Stimulated activated CD8-positive, alpha-beta memory T cell treated with anti-CD3 and anti-CD28 coated beads, Interleukin-12 subunit alpha, Interleukin-12 subunit beta, amount 100 ng/mL, for 1 hour (primary cell): ENCODE results near the gene CD3E.
"Not testable (repeated sequence)": the region's sequence is repeated elsewhere in the genome, so short reads cannot be mapped to it uniquely, and the experiment has no call there.

Experiments
- DNase-seq: peaks from one replicate; pipeline ENCODE4 v3.0.0-alpha.2; 2020; ENCODE audit warnings: low read depth

The CD3E gene

DNA sequence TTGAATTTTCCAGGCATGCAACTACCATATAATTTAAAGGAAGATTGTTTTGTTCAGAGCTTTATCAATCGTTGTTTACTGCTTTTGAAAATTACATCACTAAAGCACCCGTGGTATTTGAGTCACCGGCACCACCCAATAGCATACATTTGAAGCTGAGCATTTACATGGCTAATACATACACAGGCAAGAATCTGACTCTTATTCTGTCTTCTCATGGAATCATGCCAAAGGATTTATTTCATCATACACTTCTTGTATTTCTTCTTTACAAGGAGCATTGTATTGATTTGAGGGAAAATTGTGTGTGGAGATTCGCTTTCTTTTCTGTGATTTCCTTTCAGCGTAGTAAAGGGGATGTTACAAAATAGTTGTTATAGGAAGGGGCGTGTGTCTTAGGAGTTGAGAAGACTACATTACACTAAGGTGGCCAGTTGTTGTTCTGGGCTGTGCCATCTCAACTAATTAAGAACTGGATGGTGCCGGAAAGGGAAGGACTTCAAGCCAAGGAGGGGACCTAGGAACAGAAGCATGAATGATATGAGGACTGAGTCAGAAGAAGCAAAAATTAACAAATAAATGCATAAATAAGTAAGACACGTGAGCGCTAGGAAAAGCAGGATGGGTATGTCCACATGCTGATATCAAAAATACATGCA, 12.9 kb upstream of the CD3E start:
- no peak for DNase-seq

GRCh38 chr11:118294053-118294452, 10.5 kb upstream of the CD3E start:
- DNase-seq: no peak

DNA sequence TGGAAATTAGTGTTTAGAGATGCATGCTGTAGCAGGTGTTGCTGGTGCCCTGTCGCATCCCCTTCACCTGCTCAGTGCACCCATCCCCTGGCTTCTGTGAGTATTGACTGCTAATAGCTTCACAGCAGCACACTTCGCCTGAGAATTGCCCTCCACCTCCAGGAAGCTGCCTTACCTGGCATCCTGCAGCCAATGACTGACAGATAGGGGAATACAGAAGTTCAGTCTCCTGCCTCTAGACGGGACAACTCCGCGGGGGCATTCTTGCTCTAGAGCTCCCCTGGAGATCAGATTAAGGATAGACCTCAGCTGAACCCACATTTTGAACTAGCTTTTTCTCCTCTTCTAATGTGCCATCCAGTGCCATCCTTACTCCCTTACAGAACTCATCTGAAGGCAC, 9.3 kb upstream of the CD3E start:
- DNase-seq: no peak

DNA sequence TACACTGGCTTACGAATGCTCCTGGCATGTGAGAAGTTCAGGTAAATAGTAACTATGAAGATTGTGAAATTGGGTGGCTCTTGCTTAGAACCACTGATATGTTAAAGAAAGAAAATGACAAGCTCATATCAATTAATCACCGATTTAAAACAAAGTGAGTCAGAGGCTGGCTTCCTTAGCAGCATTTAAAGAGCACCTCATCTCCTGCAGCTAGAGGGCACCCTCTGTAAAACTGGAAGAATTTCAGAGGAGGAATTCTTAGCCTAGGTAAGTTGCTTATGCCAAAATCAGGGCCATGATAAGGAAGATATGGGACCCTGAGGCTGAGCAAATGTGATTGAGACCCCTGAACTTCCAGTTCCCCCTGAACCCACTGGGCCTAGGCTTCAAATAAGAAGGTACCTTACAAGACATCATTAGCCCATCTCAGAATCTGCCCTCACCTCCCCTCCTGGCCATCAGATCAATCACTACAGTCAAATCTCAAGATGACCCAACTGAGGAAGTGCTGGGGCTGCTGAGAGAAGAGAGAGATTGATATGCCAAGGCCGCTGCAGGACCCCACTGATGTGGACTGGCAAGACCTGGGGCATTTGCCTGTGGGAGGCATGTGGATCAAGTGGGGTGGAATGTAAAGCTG, 8.6 kb upstream of the CD3E start:
- no peak for DNase-seq

DNA sequence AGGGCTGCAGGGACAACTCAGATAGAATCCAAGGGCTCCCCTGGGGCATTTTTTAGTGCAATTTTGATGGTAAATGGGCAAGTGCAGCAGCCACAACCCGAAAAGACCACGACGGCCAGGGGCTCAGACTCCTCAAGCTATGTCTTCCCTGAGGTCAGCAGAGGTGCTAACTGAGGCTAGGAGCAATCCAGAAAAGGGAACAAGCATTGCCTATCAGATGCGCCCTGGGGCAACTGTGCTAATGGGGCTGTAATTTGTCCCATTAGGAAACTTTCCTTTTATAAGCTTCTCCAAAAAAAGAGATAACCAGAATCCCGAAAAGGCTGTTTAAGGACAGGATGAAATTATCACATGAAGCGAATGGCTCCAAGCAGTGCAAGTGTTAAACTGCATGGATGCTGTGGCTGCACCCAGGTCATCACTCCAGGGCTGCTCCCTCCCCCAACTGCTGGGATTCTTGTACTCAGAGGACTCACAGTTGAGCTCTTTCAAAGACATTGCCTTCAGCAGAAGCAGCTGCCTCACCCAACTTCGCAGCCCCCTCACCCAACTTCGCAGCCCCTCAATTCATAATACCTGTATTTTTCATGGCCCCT, 2.8 kb upstream of the CD3E start:
- DNase-seq: no peak

- DNase-seq: no peak
Observed at GRCh38 chr11:118304227-118304567, 333 bp upstream of the CD3E start.

DNA sequence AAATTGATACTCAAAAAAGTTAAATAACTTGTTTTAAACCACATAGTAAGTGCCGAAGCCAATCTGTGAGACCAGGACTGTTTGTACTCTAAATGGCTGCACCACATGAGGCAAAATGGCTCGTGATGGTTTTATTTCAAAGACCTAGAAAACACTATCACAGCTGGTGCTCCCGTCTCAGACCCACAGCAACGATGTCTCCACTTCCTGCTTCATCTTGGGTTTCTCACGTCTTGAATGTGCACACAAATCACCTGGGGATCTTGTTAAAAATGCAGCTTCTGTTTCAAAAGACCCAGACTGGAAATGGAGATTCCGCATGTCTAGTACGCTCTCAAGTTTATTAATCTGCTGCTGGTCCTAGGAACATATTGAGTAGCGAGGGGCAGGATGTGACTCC, 1.2 kb downstream of the CD3E start:
- DNase-seq: no peak

- no peak for DNase-seq
Observed at GRCh38 chr11:118306556-118306955, 2.0 kb downstream of the CD3E start.

DNA sequence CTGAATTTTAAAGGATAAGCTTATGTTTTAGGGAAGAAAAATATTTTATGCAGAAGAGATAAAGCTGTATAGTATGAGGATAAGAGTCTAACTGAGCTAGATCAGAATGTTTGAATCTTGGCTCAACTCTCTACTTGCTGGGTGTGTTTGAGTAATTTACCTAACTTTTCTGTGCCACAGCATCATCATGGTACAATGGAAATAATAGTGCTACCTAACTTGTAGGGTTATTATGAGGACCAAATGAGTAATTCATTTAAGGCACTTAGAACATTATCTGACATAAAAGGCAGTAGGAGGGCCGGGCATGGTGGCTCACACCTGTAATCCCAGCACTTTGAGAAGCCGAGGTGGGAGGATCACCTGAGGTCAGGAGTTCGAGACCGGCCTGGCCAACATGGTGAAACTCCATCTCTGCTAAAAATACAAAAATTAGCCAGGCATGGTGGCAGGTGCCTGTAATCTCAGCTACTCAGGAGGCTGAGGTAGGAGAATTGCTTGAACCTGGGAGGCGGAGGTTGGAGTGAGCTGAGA, 4.5 kb downstream of the CD3E start:
- not testable (repeated sequence) for DNase-seq

- DNase-seq: no peak
Observed at GRCh38 chr11:118310271-118310670, 5.7 kb downstream of the CD3E start.

GRCh38 chr11:118310781-118311485, 6.4 kb downstream of the CD3E start:
- no peak for DNase-seq

GRCh38 chr11:118311518-118311917, 7.0 kb downstream of the CD3E start:
- no peak for DNase-seq

DNA sequence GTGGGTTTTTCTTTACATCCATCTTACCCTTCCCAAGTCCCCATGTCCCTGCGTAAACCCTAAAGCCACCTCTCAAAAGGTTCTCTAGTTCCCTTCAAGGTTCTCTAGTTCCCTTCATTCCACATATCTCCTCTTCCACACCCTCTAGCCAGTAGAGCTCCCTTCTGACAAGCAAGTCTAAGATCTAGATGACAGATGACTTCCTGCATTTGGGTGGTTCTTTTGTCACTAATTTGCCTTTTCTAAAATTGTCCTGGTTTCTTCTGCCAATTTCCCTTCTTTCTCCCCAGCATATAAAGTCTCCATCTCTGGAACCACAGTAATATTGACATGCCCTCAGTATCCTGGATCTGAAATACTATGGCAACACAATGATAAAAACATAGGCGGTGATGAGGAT, 7.8 kb downstream of the CD3E start:
- DNase-seq: no peak

- no peak for DNase-seq
Observed at GRCh38 chr11:118313242-118313641, 8.7 kb downstream of the CD3E start.

- DNase-seq: no peak
Observed at GRCh38 chr11:118314988-118315411, 10.5 kb downstream of the CD3E start.

- DNase-seq: no peak
Observed at GRCh38 chr11:118318124-118318523, 13.6 kb downstream of the CD3E start.

GRCh38 chr11:118318581-118319336, 14.2 kb downstream of the CD3E start:
- no peak for DNase-seq

GRCh38 chr11:118319337-118319707, 14.8 kb downstream of the CD3E start:
- no peak for DNase-seq

DNA sequence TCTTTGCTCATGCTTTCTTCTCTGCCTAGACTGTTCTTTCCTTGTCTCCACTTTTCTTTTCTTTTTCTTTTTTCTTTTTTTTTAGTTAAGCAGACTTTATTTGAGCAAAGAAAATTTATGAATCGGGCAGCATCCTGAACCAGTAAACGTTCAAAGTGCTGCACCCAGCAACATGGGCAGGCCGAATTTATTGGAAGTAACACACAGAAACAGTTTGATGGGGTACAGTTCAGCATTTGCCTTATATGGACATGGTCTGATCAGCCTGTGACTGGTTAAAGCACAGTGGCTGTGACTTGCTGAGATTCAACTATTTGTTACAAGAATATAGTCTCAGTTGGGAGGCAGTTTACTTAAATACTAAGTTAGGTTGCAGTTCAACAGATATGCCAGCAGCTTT, 16.0 kb downstream of the CD3E start:
- DNase-seq: no peak

DNA sequence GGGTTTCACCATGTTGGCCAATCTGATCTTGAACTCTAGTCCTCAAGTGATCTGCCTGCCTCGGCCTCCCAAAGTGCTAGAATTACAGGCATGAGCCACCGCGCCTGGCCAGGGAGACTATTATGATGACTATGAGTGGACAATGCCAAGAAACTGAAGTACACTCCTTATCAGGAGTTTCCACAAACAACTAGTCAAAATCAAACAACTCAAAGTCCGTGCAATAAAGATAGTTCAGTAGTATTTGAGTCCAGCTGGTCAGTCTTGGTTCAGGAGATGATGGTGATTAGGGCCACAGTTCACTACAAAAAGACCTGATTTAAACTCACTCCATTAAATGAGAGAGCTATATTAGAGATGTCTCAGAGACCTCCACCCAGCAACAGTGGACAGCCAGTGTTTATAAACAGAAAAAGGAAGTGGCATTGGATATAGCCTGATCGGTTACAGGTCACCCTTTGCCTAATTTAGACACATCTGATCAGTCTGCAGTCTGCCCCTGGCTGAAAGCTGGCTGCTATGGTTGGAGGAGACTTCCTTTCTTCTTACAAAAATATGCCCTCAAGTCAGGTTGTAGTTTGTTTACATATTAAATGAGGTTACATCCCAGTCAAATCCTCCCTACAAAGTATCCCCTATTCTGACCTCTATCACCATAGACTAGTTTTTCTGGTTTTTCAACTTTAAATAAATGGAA, 17.0 kb downstream of the CD3E start:
- DNase-seq: no peak

- no peak for DNase-seq
Observed at GRCh38 chr11:118322721-118323120, 18.2 kb downstream of the CD3E start.

- no peak for DNase-seq
Observed at GRCh38 chr11:118325283-118325682, 20.8 kb downstream of the CD3E start.
